OCI-LY3 (cell line): ENCODE results near the gene CUBN.

Experiments
- H2AFZ ChIP-seq: fragments of 200-600, 300-600 bp; shearing (Covaris generic); 2 replicates; pipeline ENCODE4 v1.6.0; 2014; ENCODE audit warnings: antibody characterized with exemption, low read depth, low read length
- H3K27ac ChIP-seq: fragments of 200-600, 300-600 bp; sonication (generic); 2 replicates; pipeline ENCODE4 v1.5.1; 2014; ENCODE audit warnings: mild to moderate bottlenecking, low read length, moderate library complexity, mixed read lengths
- H3K27me3 ChIP-seq: fragments of 200-600, 300-600 bp; sonication (generic); 2 replicates; pipeline ENCODE4 v1.6.1; 2014; ENCODE audit warnings: low read depth, low read length, mixed read lengths
- H3K36me3 ChIP-seq: fragments of 200-600, 300-600 bp; sonication (generic); replicated peaks from 2 replicates; pipeline ENCODE3; 2014; ENCODE audit warnings: low read depth, low read length, mixed read lengths
- H3K4me1 ChIP-seq: fragments of 300-600, 200-600 bp; sonication (generic); 2 replicates; pipeline ENCODE4 v1.6.1; 2014; ENCODE audit warnings: low read length, mixed read lengths
- H3K4me2 ChIP-seq: fragments of 200-600, 300-600 bp; sonication (generic); 2 replicates; pipeline ENCODE4 v1.6.1; 2014; ENCODE audit warnings: low read length, mixed read lengths
- H3K4me3 ChIP-seq: fragments of 300-600, 200-600 bp; sonication (generic); 2 replicates; pipeline ENCODE4 v1.5.1; 2014; ENCODE audit warnings: antibody characterized with exemption, mild to moderate bottlenecking, low read length, moderate library complexity
- H3K79me2 ChIP-seq: fragments of 300-600, 200-600 bp; shearing (Covaris generic); 2 replicates; pipeline ENCODE4 v1.6.1; 2014; ENCODE audit warnings: mild to moderate bottlenecking, low read length, mixed read lengths
- H3K9ac ChIP-seq: fragments of 300-600, 200-600 bp; shearing (Covaris generic); 2 replicates; pipeline ENCODE4 v1.6.0; 2014; ENCODE audit warnings: mild to moderate bottlenecking, low read length, moderate library complexity
- H3K9me3 ChIP-seq: fragments of 200-600, 300-600 bp; shearing (Covaris generic); 2 replicates; pipeline ENCODE4 v1.6.1; 2014; ENCODE audit warnings: low read length, mixed read lengths; ENCODE audit not compliant: insufficient read depth
- H4K20me1 ChIP-seq: fragments of 200-600, 300-600 bp; sonication (generic); 2 replicates; pipeline ENCODE4 v1.6.1; 2016; ENCODE audit warnings: low read length, mixed read lengths; ENCODE audit not compliant: insufficient read depth
- CTCF ChIP-seq: fragments of 200-600, 300-600 bp; sonication (generic); IDR thresholded peaks from 2 replicates; pipeline ENCODE4 v1.5.1; 2014; ENCODE audit warnings: antibody characterized with exemption, low read length, low read depth
- EZH2phosphoT487 ChIP-seq: fragments of 200-600 bp; shearing (Covaris generic); IDR thresholded peaks from 2 replicates; pipeline ENCODE4 v1.6.1; 2018; ENCODE audit warnings: antibody characterized with exemption, mixed run types, low read depth

CUBN gene

GRCh38 chr10:16907687-16908086 is 221.9 kb downstream of the CUBN start:
- TF ChIP-seq EZH2phosphoT487 (no peak), CTCF (no peak)
- no peak overlapping the region for H3K27ac ChIP-seq

DNA sequence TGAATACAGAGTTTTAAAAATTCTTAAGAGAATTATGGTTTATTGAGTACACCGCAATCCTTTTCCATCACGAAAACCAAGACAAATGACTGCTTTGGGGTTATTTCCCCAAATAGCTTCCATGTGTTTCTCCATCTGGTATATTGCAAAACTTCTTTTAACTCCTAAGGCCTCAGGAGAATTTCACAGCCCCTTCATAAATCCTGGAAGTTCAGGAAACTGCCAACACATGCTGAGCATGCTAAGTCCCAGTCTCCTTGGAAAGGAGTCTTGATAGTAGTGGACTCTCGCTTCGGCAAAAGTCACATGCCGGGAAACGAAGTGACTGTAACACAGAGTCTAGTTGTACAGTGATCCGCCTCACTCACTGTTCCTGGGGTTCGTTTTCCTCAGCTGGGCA is 224.3 kb downstream of the CUBN start:
- H3K4me1 ChIP-seq, result no peaks in the 10 kb centered on the region
- no peaks in the 10 kb centered on the region for H3K79me2 ChIP-seq
- TF ChIP-seq EZH2phosphoT487, result no peak
- TF ChIP-seq CTCF, result no peak
- H3K9ac ChIP-seq, result no peak overlapping the region
- no peak overlapping the region for H3K4me2 ChIP-seq
- H3K9me3 ChIP-seq, result no peaks in the 10 kb centered on the region
- H4K20me1 ChIP-seq, result no peaks in the 10 kb centered on the region
- no peaks in the 10 kb centered on the region for H3K36me3 ChIP-seq
- no peak overlapping the region for H3K27ac ChIP-seq
- H3K4me3 ChIP-seq, result no peak overlapping the region
- H3K27me3 ChIP-seq, result no peaks in the 10 kb centered on the region
- H2AFZ ChIP-seq, result no peak overlapping the region

More at GRCh38 chr10:16907687-16908086, 221.9 kb downstream of the CUBN start:
- no peak overlapping the region for H3K4me3 ChIP-seq
- no peak overlapping the region for H2AFZ ChIP-seq
- H4K20me1 ChIP-seq, result no peaks in the 10 kb centered on the region
- H3K4me1 ChIP-seq, result no peaks in the 10 kb centered on the region
- no peak overlapping the region for H3K4me2 ChIP-seq
- H3K9me3 ChIP-seq, result no peaks in the 10 kb centered on the region
- H3K79me2 ChIP-seq, result no peaks in the 10 kb centered on the region
- H3K9ac ChIP-seq, result no peak overlapping the region
- no peaks in the 10 kb centered on the region for H3K27me3 ChIP-seq
- no peaks in the 10 kb centered on the region for H3K36me3 ChIP-seq

GRCh38 chr10:16904639-16905061 is 225.0 kb downstream of the CUBN start:
- Histone ChIP-seq H3K9me3 (no peaks in the 10 kb centered on the region), H3K4me1 (no peaks in the 10 kb centered on the region), H3K79me2 (no peaks in the 10 kb centered on the region), H3K9ac (no peak overlapping the region), H2AFZ (no peak overlapping the region), H3K36me3 (no peaks in the 10 kb centered on the region), H3K4me2 (no peak overlapping the region), H4K20me1 (no peaks in the 10 kb centered on the region), H3K27ac (no peak overlapping the region), H3K27me3 (no peaks in the 10 kb centered on the region), H3K4me3 (no peak overlapping the region)
- TF ChIP-seq EZH2phosphoT487 (no peak), CTCF (no peak)

DNA sequence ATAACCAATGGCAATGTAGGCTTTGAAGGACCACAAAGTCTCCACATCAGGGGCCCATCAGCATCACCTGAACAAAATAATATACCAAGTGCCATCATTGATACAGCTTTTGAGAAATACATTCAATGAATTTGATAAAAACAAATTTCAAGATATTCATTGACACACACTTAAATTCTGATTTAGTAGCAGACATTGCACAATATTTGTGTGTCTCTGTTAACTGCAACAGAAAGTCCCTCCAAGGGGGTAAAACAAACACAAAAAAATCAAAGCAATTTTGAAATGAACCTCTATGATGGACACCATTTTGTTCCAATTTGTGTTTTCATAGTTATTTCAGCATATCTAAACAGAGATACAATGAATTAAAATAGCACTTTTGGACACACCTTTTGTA is 225.6 kb downstream of the CUBN start:
- Histone ChIP-seq H3K4me1 (no peaks in the 10 kb centered on the region), H4K20me1 (no peaks in the 10 kb centered on the region), H3K4me2 (no peak overlapping the region), H3K36me3 (no peaks in the 10 kb centered on the region), H3K4me3 (no peak overlapping the region), H3K27ac (no peak overlapping the region), H3K27me3 (no peaks in the 10 kb centered on the region), H3K79me2 (no peaks in the 10 kb centered on the region), H3K9me3 (no peaks in the 10 kb centered on the region), H3K9ac (no peak overlapping the region), H2AFZ (no peak overlapping the region)
- TF ChIP-seq EZH2phosphoT487 (no peak), CTCF (no peak)
